CD14-positive monocyte (primary cell): ENCODE measurements around the gene S100P. TPM values are rescaled to one million over a fixed set of nuclear protein-coding genes. Genes with fewer than 3 reads are reported as not detected.

ENCODE experiments used
- DNase-seq, 3 donors: peaks; one replicate each; pipeline ENCODE4 v3.0.0-alpha.2; 2011 to 2022
- H2AFZ ChIP-seq: 2 replicates; pipeline ENCODE4 v1.6.0; 2012; ENCODE audit warnings: mild to moderate bottlenecking, low read depth, low read length, inconsistent platforms; ENCODE audit not compliant: insufficient read depth, poor library complexity, severe bottlenecking
- H3K27ac ChIP-seq, 2 donors: 1 replicate in 1 of 2; 2 replicates in 1 of 2; pipeline ENCODE4 v1.5.1; 2012 to 2013; ENCODE audit warnings: low read length in 2 of 2, control low read depth in 1 of 2, inconsistent platforms in 1 of 2, low read depth in 1 of 2, mild to moderate bottlenecking in 1 of 2
- H3K27me3 ChIP-seq, 2 donors: one replicate each; pipeline versions ENCODE4 v1.6.0 to v1.6.1; 2011 to 2013; ENCODE audit warnings: low read length in 2 of 2; ENCODE audit not compliant: control insufficient read depth in 2 of 2, insufficient read depth in 2 of 2
- H3K36me3 ChIP-seq, 2 donors: replicated peaks in 1 of 2; 1 replicate in 1 of 2; 2 replicates in 1 of 2; pipeline versions ENCODE4 v1.5.1 to v1.6.1; 2012 to 2013; ENCODE audit warnings: low read length in 2 of 2, control low read depth in 1 of 2, inconsistent platforms in 1 of 2, mild to moderate bottlenecking in 1 of 2; ENCODE audit not compliant: insufficient read depth in 2 of 2, control insufficient read depth in 1 of 2
- H3K4me1 ChIP-seq, 2 donors: 1 replicate in 1 of 2; 2 replicates in 1 of 2; pipeline versions ENCODE4 v1.5.1 to v1.6.1; 2012 to 2013; ENCODE audit warnings: low read length in 2 of 2, control low read depth in 1 of 2, inconsistent platforms in 1 of 2, mild to moderate bottlenecking in 1 of 2, moderate library complexity in 1 of 2; ENCODE audit not compliant: insufficient read depth in 2 of 2, control insufficient read depth in 1 of 2
- H3K4me2 ChIP-seq: replicated peaks from 2 replicates; pipeline ENCODE3; 2012; ENCODE audit warnings: low read length, moderate library complexity, mild to moderate bottlenecking; ENCODE audit not compliant: poor library complexity, severe bottlenecking; ENCODE audit errors: extremely low read depth
- H3K4me3 ChIP-seq, 3 experiments: fragments of 200-600 bp in 1 of 3; sonication (generic) in 1 of 3; replicated peaks in 1 of 3; 1 replicate in 2 of 3; 2 replicates in 1 of 3; pipeline ENCODE4 v1.5.1; 2011 to 2013; ENCODE audit warnings: low read length in 3 of 3, mild to moderate bottlenecking in 3 of 3, control low read depth in 2 of 3, low read depth in 2 of 3, inconsistent platforms in 1 of 3, moderate library complexity in 1 of 3
- H3K79me2 ChIP-seq: 2 replicates; pipeline ENCODE4 v1.6.0; 2012; ENCODE audit warnings: mild to moderate bottlenecking, control low read depth, inconsistent platforms, low read length, moderate library complexity; ENCODE audit not compliant: insufficient read depth
- H3K9ac ChIP-seq: 2 replicates; pipeline ENCODE4 v1.6.0; 2017; ENCODE audit warnings: low read length, mild to moderate bottlenecking; ENCODE audit not compliant: insufficient read depth, poor library complexity, severe bottlenecking
- H3K9me3 ChIP-seq, 2 donors: replicated peaks in 1 of 2; 1 replicate in 1 of 2; 2 replicates in 1 of 2; pipeline versions ENCODE4 v1.5.1 to v1.6.1; 2012 to 2013; ENCODE audit warnings: low read length in 2 of 2, control low read depth in 1 of 2; ENCODE audit not compliant: control insufficient read depth in 1 of 2, insufficient read depth in 1 of 2
- H4K20me1 ChIP-seq: 2 replicates; pipeline ENCODE4 v1.6.0; 2012; ENCODE audit warnings: mild to moderate bottlenecking, low read length, control low read depth, moderate library complexity; ENCODE audit not compliant: insufficient read depth
- H3K27ac Mint-ChIP-seq, 7 donors: one replicate each; pipeline ENCODE4 v1.8.0; 2020; ENCODE audit warnings: mild to moderate bottlenecking in 7 of 7, mixed read lengths in 7 of 7, moderate library complexity in 6 of 7, inconsistent platforms in 2 of 7
- H3K27me3 Mint-ChIP-seq, 3 donors: one replicate each; pipeline ENCODE4 v1.8.0; 2021 to 2022; ENCODE audit warnings: low read depth in 3 of 3, mild to moderate bottlenecking in 3 of 3, mixed read lengths in 3 of 3, moderate library complexity in 3 of 3, inconsistent platforms in 1 of 3
- H3K36me3 Mint-ChIP-seq, 2 donors: one replicate each; pipeline ENCODE4 v1.8.0; 2020; ENCODE audit warnings: mixed read lengths in 2 of 2, inconsistent platforms in 1 of 2, mild to moderate bottlenecking in 1 of 2
- H3K4me1 Mint-ChIP-seq: one replicate; pipeline ENCODE4 v1.8.0; 2020; ENCODE audit warnings: mild to moderate bottlenecking, mixed read lengths
- H3K4me3 Mint-ChIP-seq, 2 donors: one replicate each; pipeline ENCODE4 v1.8.0; 2020; ENCODE audit warnings: mild to moderate bottlenecking in 2 of 2, mixed read lengths in 2 of 2, moderate library complexity in 1 of 2
- H3K9me3 Mint-ChIP-seq, 7 donors: one replicate each; pipeline ENCODE4 v1.8.0; 2020 to 2022; ENCODE audit warnings: mixed read lengths in 7 of 7, mild to moderate bottlenecking in 6 of 7, moderate library complexity in 6 of 7, inconsistent platforms in 2 of 7
- CTCF ChIP-seq: fragments of 200-600 bp; IDR thresholded peaks from one replicate; pipeline ENCODE4 v1.8.0; 2022; ENCODE audit warnings: antibody characterized with exemption, mild to moderate bottlenecking
- WGBS: methylation state at CpG from one replicate; pipeline ENCODE4 v1.1.5; 2013; ENCODE audit warnings: missing lambda C conversion rate; ENCODE audit not compliant: insufficient coverage; 5-methylcytosine and 5-hydroxymethylcytosine counted together
- intact Hi-C, 2 donors: fragments of 100-400 bp; cut with micrococcal nuclease; formaldehyde crosslinking; loops; one replicate each; pipeline versions ENCODE4 v1.15.0 to v1.15.1; 2023
- polyA plus RNA-seq, 3 donors: library from polyadenylated mRNA; depleted of rRNA in 1 of 3; unstranded in 2 of 3; stranded (reverse) in 1 of 3; fragments of 300-500 nt in 2 of 3; fragments of >200 nt in 1 of 3; fragmentation: Illumina TruSeq in 2 of 3; gene quantifications; 1 replicate in 2 of 3; 2 replicates in 1 of 3; pipeline ENCODE4 v1.2.3, GENCODE V29; 2012 to 2021

S100P gene
- polyA plus RNA-seq, 3 donors, result 13.6 to 71.2 (median 29.3) TPM

- Mint-ChIP-seq H3K9me3 (peaks cover 0 to 6% (median 2%) of the 10 kb centered on the region in 7 donors), H3K27ac (peak overlapping the region in 1 of 7 donors; percentile 26), H3K4me1 (peaks cover 48% of the 10 kb centered on the region), H3K36me3 (peaks cover 39 to 50% of the 10 kb centered on the region in 2 donors), H3K4me3 (no peak overlapping the region), H3K27me3 (peaks cover 0 to 2% (median 0%) of the 10 kb centered on the region in 3 donors)
- no peaks in the 10 kb centered on the region for H3K9me3 ChIP-seq
- no peaks in the 10 kb centered on the region for H3K27me3 ChIP-seq
- no peak overlapping the region for H3K4me3 ChIP-seq
- H3K79me2 ChIP-seq, result peaks cover 63% of the 10 kb centered on the region
- TF ChIP-seq CTCF, result no peak
- peaks cover 29% of the 10 kb centered on the region for H4K20me1 ChIP-seq
- no peak overlapping the region for H3K27ac ChIP-seq
- intact Hi-C loops, result loop anchor here in 1 of 2 donors (10.0 kb wide), 1 partner anchor 939 kb away; no protein-coding TSS in a partner anchor
- H3K9ac ChIP-seq, result no peak overlapping the region
- peaks cover 34 to 36% of the 10 kb centered on the region in 2 donors for H3K4me1 ChIP-seq
- no peak overlapping the region for H2AFZ ChIP-seq
- no peak overlapping the region for H3K4me2 ChIP-seq
- peaks cover 9 to 52% of the 10 kb centered on the region in 2 donors for H3K36me3 ChIP-seq
- no CpG with 5 or more reads among the region's 5 CpGs for WGBS
- DNase-seq, result no peak
Observed at GRCh38 chr4:6706173-6706572, 12.5 kb downstream of the S100P start.

GRCh38 chr4:6709230-6710114, 15.8 kb downstream of the S100P start, which contains the start of gene MRFAP1L1:
Gene MRFAP1L1, minus strand, starts transcription at chr4:6709865. Its CDS starts 236 bp downstream, at chr4:6709629.
- Histone ChIP-seq H3K4me2 (peak within 1 kb of the TSS; percentile 91), H2AFZ (peak within 1 kb of the TSS; percentile 92), H3K36me3 (peaks cover 0 to 29% of the 10 kb centered on the region in 2 donors), H3K9me3 (no peaks in the 10 kb centered on the region), H4K20me1 (peaks cover 24% of the 10 kb centered on the region), H3K4me3 (peak within 1 kb of the TSS; percentile 75 to 85 (median 82)), H3K27ac (peak within 1 kb of the TSS; percentile 89 to 91), H3K4me1 (peaks cover 36 to 41% of the 10 kb centered on the region in 2 donors), H3K27me3 (no peaks in the 10 kb centered on the region), H3K79me2 (peaks cover 48% of the 10 kb centered on the region), H3K9ac (peak within 1 kb of the TSS; percentile 82)
- peaks cover 0 to 4% (median 2%) of the 10 kb centered on the region in 3 donors for H3K27me3 Mint-ChIP-seq
- peaks cover 48% of the 10 kb centered on the region for H3K4me1 Mint-ChIP-seq
- peak within 1 kb of the TSS; percentile 96 to 99 (median 98) for H3K27ac Mint-ChIP-seq
- WGBS, result 0% methylated on average over 64 of the region's 72 CpGs
- intact Hi-C loops, result loop anchor here (1.0 to 10.0 kb wide), 4 partner anchors 35 to 935 kb away; partner anchors contain the start of gene TADA2B (in 1 of the 2)
- H3K36me3 Mint-ChIP-seq, result peaks cover 20 to 26% of the 10 kb centered on the region in 2 donors
- peaks cover 0 to 10% (median 0%) of the 10 kb centered on the region in 7 donors for H3K9me3 Mint-ChIP-seq
- peak within 1 kb of the TSS; percentile 99 to 100 for H3K4me3 Mint-ChIP-seq
- no peak for TF ChIP-seq CTCF
- peak; percentile 93 to 95 (median 95) for DNase-seq
